ENCODE results near the gene POLR1B. TPM values are rescaled to one million over a fixed set of nuclear protein-coding genes. Genes with fewer than 3 reads are reported as not detected.

POLR1B gene
- total and polyA plus RNA-seq, 4 donors: 6.5 to 23.8 (median 10.8) TPM

DNA sequence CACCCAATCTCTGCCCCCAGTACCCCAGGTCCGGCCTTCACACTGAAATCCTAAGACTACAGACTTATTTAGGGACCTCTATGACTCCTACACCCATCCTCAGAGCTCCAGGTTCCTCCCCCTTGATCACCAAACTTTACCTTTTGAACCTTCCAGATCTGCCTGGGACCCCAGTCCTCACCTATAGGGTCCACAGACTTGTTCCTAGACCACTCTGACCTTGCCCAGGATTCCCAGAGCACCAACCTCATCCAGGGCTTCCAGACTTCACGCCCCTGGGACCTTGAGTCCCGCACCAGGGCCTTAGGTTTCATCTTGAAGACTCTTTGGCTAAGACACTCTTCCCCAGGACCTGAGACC is 42.6 kb downstream of the POLR1B start:
- 66% methylated on average over 3 of the region's 3 CpGs for WGBS
- TF ChIP-seq, protein P1, sequence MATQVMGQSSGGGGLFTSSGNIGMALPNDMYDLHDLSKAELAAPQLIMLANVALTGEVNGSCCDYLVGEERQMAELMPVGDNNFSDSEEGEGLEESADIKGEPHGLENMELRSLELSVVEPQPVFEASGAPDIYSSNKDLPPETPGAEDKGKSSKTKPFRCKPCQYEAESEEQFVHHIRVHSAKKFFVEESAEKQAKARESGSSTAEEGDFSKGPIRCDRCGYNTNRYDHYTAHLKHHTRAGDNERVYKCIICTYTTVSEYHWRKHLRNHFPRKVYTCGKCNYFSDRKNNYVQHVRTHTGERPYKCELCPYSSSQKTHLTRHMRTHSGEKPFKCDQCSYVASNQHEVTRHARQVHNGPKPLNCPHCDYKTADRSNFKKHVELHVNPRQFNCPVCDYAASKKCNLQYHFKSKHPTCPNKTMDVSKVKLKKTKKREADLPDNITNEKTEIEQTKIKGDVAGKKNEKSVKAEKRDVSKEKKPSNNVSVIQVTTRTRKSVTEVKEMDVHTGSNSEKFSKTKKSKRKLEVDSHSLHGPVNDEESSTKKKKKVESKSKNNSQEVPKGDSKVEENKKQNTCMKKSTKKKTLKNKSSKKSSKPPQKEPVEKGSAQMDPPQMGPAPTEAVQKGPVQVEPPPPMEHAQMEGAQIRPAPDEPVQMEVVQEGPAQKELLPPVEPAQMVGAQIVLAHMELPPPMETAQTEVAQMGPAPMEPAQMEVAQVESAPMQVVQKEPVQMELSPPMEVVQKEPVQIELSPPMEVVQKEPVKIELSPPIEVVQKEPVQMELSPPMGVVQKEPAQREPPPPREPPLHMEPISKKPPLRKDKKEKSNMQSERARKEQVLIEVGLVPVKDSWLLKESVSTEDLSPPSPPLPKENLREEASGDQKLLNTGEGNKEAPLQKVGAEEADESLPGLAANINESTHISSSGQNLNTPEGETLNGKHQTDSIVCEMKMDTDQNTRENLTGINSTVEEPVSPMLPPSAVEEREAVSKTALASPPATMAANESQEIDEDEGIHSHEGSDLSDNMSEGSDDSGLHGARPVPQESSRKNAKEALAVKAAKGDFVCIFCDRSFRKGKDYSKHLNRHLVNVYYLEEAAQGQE (IDR thresholded peaks at IDR 0.05): no peak
- TF ChIP-seq JUND (IDR thresholded peaks at IDR 0.05): peak in 1 of 2 donors; percentile 21
- peak; percentile 73 to 91 for TF ChIP-seq HNF4A (conservative IDR thresholded peaks at IDR 0.05)
- no peak for TF ChIP-seq GABPA (IDR thresholded peaks at IDR 0.05 in 1 of 2, conservative IDR thresholded peaks at IDR 0.05 in 1 of 2)
- TF ChIP-seq TAF1 (conservative IDR thresholded peaks at IDR 0.05): no peak

DNA sequence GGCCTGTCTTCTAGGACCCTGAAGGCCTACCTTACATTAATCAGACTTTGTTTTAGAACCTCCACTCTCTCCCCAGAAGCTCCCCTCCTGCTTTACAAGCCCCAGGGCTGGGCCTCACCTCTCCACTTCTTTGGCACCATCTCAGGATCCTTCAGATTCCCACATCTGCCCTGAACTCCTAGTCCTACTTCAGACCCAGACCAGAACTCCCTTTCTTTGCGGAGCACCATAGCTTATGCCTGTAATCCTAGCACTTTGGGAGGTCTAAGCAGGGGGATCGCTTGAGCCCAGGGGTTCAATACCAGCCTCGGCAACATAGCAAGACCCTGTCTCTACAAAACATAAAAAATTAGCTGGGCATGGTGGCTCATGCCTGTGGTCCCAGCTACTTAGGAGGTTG is 43.1 kb downstream of the POLR1B start:
- 99% methylated on average over 3 of the region's 3 CpGs for WGBS
- Histone ChIP-seq H3K4me3 (ENCODE audit: low read depth in 1 of 3, low read length in 3 of 3) (peak overlapping the region in 2 of 3 donors; percentile 66 to 98), H3K36me3 (ENCODE audit: control insufficient read depth in 4 of 4, insufficient read depth in 3 of 4, low read depth in 1 of 4, low read length in 3 of 4) (peaks cover 0 to 5% (median 0%) of the 10 kb centered on the region in 4 donors), H3K9me3 (ENCODE audit: control insufficient read depth in 4 of 4, low read length in 3 of 4) (no peaks in the 10 kb centered on the region), H3K27ac (ENCODE audit: low read depth in 1 of 2, low read length in 2 of 2) (no peak overlapping the region), H3K9ac (ENCODE audit: low read depth in 1 of 2, low read length in 2 of 2) (peak overlapping the region in 1 of 2 donors; percentile 87), H3K27me3 (ENCODE audit: control insufficient read depth in 4 of 4, insufficient read depth in 4 of 4, low read length in 3 of 4) (no peaks in the 10 kb centered on the region), H3K4me1 (ENCODE audit: control insufficient read depth in 4 of 4, insufficient read depth in 4 of 4, low read length in 3 of 4) (peaks cover 5 to 31% (median 18%) of the 10 kb centered on the region in 4 donors)
- TF ChIP-seq, protein P1 (IDR thresholded peaks at IDR 0.05): no peak
- TF ChIP-seq HNF4A (conservative IDR thresholded peaks at IDR 0.05) (no peak), FOXA1 (IDR thresholded peaks at IDR 0.05) (no peak), SP1 (IDR thresholded peaks at IDR 0.05) (no peak), NR2F2 (IDR thresholded peaks at IDR 0.05) (no peak), TAF1 (conservative IDR thresholded peaks at IDR 0.05) (no peak), JUND (IDR thresholded peaks at IDR 0.05) (no peak), GABPA (IDR thresholded peaks at IDR 0.05 in 1 of 2, conservative IDR thresholded peaks at IDR 0.05 in 1 of 2) (no peak), FOXA2 (IDR thresholded peaks at IDR 0.05) (no peak), MAX (IDR thresholded peaks at IDR 0.05) (no peak), RAD21 (IDR thresholded peaks at IDR 0.05) (no peak), YY1 (IDR thresholded peaks at IDR 0.05) (no peak), HNF4G (IDR thresholded peaks at IDR 0.05) (no peak), EGR1 (IDR thresholded peaks at IDR 0.05; ENCODE audit: low read depth in 2 of 2) (no peak), RXRA (IDR thresholded peaks at IDR 0.05) (no peak)
- TF ChIP-seq, protein P2, sequence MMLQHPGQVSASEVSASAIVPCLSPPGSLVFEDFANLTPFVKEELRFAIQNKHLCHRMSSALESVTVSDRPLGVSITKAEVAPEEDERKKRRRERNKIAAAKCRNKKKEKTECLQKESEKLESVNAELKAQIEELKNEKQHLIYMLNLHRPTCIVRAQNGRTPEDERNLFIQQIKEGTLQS (IDR thresholded peaks at IDR 0.05): no peak
- TF ChIP-seq, protein P3, sequence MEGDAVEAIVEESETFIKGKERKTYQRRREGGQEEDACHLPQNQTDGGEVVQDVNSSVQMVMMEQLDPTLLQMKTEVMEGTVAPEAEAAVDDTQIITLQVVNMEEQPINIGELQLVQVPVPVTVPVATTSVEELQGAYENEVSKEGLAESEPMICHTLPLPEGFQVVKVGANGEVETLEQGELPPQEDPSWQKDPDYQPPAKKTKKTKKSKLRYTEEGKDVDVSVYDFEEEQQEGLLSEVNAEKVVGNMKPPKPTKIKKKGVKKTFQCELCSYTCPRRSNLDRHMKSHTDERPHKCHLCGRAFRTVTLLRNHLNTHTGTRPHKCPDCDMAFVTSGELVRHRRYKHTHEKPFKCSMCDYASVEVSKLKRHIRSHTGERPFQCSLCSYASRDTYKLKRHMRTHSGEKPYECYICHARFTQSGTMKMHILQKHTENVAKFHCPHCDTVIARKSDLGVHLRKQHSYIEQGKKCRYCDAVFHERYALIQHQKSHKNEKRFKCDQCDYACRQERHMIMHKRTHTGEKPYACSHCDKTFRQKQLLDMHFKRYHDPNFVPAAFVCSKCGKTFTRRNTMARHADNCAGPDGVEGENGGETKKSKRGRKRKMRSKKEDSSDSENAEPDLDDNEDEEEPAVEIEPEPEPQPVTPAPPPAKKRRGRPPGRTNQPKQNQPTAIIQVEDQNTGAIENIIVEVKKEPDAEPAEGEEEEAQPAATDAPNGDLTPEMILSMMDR (IDR thresholded peaks at IDR 0.05; ENCODE audit: low read depth, low read length, missing input control): no peak
- TF ChIP-seq, protein P4, sequence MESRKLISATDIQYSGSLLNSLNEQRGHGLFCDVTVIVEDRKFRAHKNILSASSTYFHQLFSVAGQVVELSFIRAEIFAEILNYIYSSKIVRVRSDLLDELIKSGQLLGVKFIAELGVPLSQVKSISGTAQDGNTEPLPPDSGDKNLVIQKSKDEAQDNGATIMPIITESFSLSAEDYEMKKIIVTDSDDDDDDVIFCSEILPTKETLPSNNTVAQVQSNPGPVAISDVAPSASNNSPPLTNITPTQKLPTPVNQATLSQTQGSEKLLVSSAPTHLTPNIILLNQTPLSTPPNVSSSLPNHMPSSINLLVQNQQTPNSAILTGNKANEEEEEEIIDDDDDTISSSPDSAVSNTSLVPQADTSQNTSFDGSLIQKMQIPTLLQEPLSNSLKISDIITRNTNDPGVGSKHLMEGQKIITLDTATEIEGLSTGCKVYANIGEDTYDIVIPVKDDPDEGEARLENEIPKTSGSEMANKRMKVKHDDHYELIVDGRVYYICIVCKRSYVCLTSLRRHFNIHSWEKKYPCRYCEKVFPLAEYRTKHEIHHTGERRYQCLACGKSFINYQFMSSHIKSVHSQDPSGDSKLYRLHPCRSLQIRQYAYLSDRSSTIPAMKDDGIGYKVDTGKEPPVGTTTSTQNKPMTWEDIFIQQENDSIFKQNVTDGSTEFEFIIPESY (IDR thresholded peaks at IDR 0.05): no peak
- no peak for DNase-seq (ENCODE audit: low spot score)

More for the DNA sequence above, 42.6 kb downstream of the POLR1B start:
- DNase-seq (ENCODE audit: low spot score): no peak
- Histone ChIP-seq H3K4me3 (ENCODE audit: low read depth in 1 of 3, low read length in 3 of 3) (peak overlapping the region; percentile 66 to 98 (median 90)), H3K9ac (ENCODE audit: low read depth in 1 of 2, low read length in 2 of 2) (peak overlapping the region; percentile 87 to 89), H3K27me3 (ENCODE audit: control insufficient read depth in 4 of 4, insufficient read depth in 4 of 4, low read length in 3 of 4) (no peaks in the 10 kb centered on the region), H3K4me1 (ENCODE audit: control insufficient read depth in 4 of 4, insufficient read depth in 4 of 4, low read length in 3 of 4) (peaks cover 5 to 31% (median 18%) of the 10 kb centered on the region in 4 donors), H3K27ac (ENCODE audit: low read depth in 1 of 2, low read length in 2 of 2) (peak overlapping the region; percentile 94 to 95), H3K36me3 (ENCODE audit: control insufficient read depth in 4 of 4, insufficient read depth in 3 of 4, low read depth in 1 of 4, low read length in 3 of 4) (peaks cover 0 to 5% (median 0%) of the 10 kb centered on the region in 4 donors), H3K9me3 (ENCODE audit: control insufficient read depth in 4 of 4, low read length in 3 of 4) (no peaks in the 10 kb centered on the region)
